ENCODE data around the gene BCAP29.

GRCh38 chr7:107538001-107538400, 42.0 kb upstream of the BCAP29 start:
- TF ChIP-seq RAD21 (CRISPR knock-in tag; conservative IDR thresholded peaks at IDR 0.05 in 1 of 2, IDR thresholded peaks at IDR 0.05 in 1 of 2) = no peak
- TF ChIP-seq ZNF449 (CRISPR knock-in tag; IDR thresholded peaks at IDR 0.05) = no peak
- no peak for TF ChIP-seq ZHX1 (conservative IDR thresholded peaks at IDR 0.05; ENCODE audit: low read length)
- no peak for TF ChIP-seq CTCF (IDR thresholded peaks at IDR 0.05 in 2 of 3, conservative IDR thresholded peaks at IDR 0.05 in 1 of 3; ENCODE audit: insufficient read depth in 2 of 3, low read depth in 1 of 3, low read length in 3 of 3)
